ENCODE measurements around the gene SIGLEC9. TPM values are rescaled to one million over a fixed set of nuclear protein-coding genes. Genes with fewer than 3 reads are reported as not detected.

SIGLEC9 gene
- total RNA-seq, 1 donor from 2014 or later, result 24.8 TPM

- no peaks in the 10 kb centered on the region for H3K36me3 ChIP-seq
- no peak overlapping the region for H3K27ac ChIP-seq
- TF ChIP-seq CTCF (IDR thresholded peaks at IDR 0.05), result no peak
- no peak overlapping the region for H3K4me3 ChIP-seq
- no peaks in the 10 kb centered on the region for H3K27me3 ChIP-seq (ENCODE audit: low read depth)
- no peak for ATAC-seq
- H3K9me3 ChIP-seq, result no peaks in the 10 kb centered on the region
- no peak for DNase-seq
- intact Hi-C loops (cut with DNase I), result no loop called here
- no peaks in the 10 kb centered on the region for H3K4me1 ChIP-seq
Measured at GRCh38 chr19:51079481-51080110, 45.1 kb upstream of the SIGLEC9 start.

GRCh38 chr19:51081476-51081875 is 43.2 kb upstream of the SIGLEC9 start:
- DNase-seq (no peak), ATAC-seq (no peak)
- no peak overlapping the region for H3K27ac ChIP-seq
- intact Hi-C loops (cut with DNase I), result no loop called here
- H3K4me3 ChIP-seq, result no peak overlapping the region
- H3K9me3 ChIP-seq, result no peaks in the 10 kb centered on the region
- no peaks in the 10 kb centered on the region for H3K4me1 ChIP-seq
- H3K27me3 ChIP-seq (ENCODE audit: low read depth), result no peaks in the 10 kb centered on the region
- no peak for TF ChIP-seq CTCF (IDR thresholded peaks at IDR 0.05)
- H3K36me3 ChIP-seq, result no peaks in the 10 kb centered on the region

- Histone ChIP-seq H3K27me3 (ENCODE audit: low read depth) (no peaks in the 10 kb centered on the region), H3K36me3 (no peaks in the 10 kb centered on the region), H3K4me3 (no peak within 1 kb of the TSS), H3K27ac (no peak within 1 kb of the TSS), H3K4me1 (no peaks in the 10 kb centered on the region), H3K9me3 (no peaks in the 10 kb centered on the region)
- ATAC-seq, result no peak
- TF ChIP-seq CTCF (IDR thresholded peaks at IDR 0.05), result no peak
- DNase-seq, result no peak
- intact Hi-C loops (cut with DNase I), result no loop called here
Measured at GRCh38 chr19:51082611-51083010, 42.1 kb upstream of the SIGLEC9 start, which contains the start of gene KLK14. TSS of gene KLK14 (minus strand) at chr19:51082887. CDS start at chr19:51082614, 273 bp downstream.

GRCh38 chr19:51083181-51083580 is 41.5 kb upstream of the SIGLEC9 start:
- DNase-seq, result no peak
- intact Hi-C loops (cut with DNase I), result no loop called here
- no peak for ATAC-seq
- Histone ChIP-seq H3K36me3 (no peaks in the 10 kb centered on the region), H3K27ac (no peak overlapping the region), H3K4me1 (no peaks in the 10 kb centered on the region), H3K27me3 (ENCODE audit: low read depth) (no peaks in the 10 kb centered on the region), H3K9me3 (no peaks in the 10 kb centered on the region), H3K4me3 (no peak overlapping the region)
- no peak for TF ChIP-seq CTCF (IDR thresholded peaks at IDR 0.05)

GRCh38 chr19:51083783-51084182 is 40.9 kb upstream of the SIGLEC9 start:
- Histone ChIP-seq H3K36me3 (no peaks in the 10 kb centered on the region), H3K27me3 (ENCODE audit: low read depth) (no peaks in the 10 kb centered on the region), H3K9me3 (no peaks in the 10 kb centered on the region), H3K4me3 (no peak overlapping the region), H3K27ac (no peak overlapping the region), H3K4me1 (no peaks in the 10 kb centered on the region)
- intact Hi-C loops (cut with DNase I), result no loop called here
- no peak for ATAC-seq
- no peak for TF ChIP-seq CTCF (IDR thresholded peaks at IDR 0.05)
- no peak for DNase-seq
